HAP-1 (cell line): ENCODE data around the gene HOXA6.

ENCODE experiments used
- DNase-seq, 2 experiments: peaks; one replicate each; pipeline ENCODE4 v3.0.0-alpha.2; 2016 to 2020; ENCODE audit warnings: low spot score in 2 of 2
- H3K27me3 ChIP-seq: fragments of 250-450 bp; sonication (Bioruptor Pico); 2 replicates; pipeline ENCODE4 v1.5.1; 2020; ENCODE audit warnings: low read depth, mild to moderate bottlenecking, moderate library complexity
- H3K36me3 ChIP-seq: fragments of 250-450 bp; sonication (Bioruptor Pico); replicated peaks from 2 replicates; pipeline ENCODE4 v1.5.1; 2020; ENCODE audit warnings: mild to moderate bottlenecking
- H3K4me1 ChIP-seq: fragments of 250-450 bp; sonication (Bioruptor Pico); 2 replicates; pipeline ENCODE4 v1.5.1; 2020; ENCODE audit warnings: mild to moderate bottlenecking
- H3K4me3 ChIP-seq: fragments of 250-450 bp; sonication (Bioruptor Pico); 2 replicates; pipeline ENCODE4 v1.5.1; 2020; ENCODE audit warnings: mild to moderate bottlenecking, moderate library complexity
- H3K9me3 ChIP-seq: fragments of 250-450 bp; sonication (Bioruptor Pico); 2 replicates; pipeline ENCODE4 v1.5.1; 2020; ENCODE audit warnings: mild to moderate bottlenecking, moderate library complexity
- in situ Hi-C: fragments of 300-500 bp; cut with MboI; formaldehyde crosslinking; loops from 3 replicates; pipeline ENCODE4 v1.14.3; 2020; ENCODE audit warnings: low sequenced_read_pairs, inconsistent platforms, mixed read lengths

Gene HOXA6

DNA sequence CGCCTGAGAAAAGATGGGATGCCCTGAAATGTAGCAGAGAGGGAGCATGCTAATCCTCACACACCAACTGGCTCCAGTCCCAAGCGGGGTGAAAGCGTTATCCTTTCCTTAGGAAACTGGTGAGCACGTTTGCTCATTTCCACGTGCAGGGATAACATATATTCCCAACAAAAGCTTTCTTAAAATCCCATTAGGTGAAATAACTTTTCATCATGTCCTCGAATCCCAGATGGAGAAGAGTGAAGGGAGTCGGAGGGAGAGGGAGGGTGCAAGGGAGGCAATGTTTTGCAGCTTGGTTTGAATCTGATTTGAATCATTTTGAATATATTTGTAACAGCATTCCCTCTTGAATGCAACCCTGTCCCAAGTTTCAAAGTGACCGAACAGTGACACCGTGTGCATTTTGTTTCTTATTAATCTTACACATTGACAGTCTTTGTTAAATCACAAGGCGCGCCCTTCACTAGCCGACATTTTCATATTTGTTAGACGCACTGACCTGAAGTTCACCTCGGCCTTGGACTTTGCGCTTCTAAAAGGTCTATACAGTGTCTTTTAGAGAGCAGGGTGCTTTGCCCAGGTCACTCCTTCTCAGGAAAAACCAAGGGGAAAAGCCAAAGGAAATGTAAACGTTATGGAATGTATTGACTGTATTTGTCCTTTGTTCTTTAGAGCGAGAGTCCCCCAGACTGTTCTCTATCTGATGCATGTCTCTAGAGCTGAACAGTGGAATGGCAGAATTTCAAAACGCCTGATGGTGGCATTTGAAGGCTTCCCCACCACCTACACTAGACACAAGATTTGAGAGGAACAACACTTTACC lies 14.0 kb downstream of the HOXA6 start:
- Histone ChIP-seq H3K27me3 (no peaks in the 10 kb centered on the region), H3K4me1 (0 out of 2 replicates have a peak, but pooled peaks cover 2% of the 10 kb centered on the region), H3K36me3 (peaks cover 26% of the 10 kb centered on the region), H3K4me3 (no peak overlapping the region), H3K9me3 (no peaks in the 10 kb centered on the region)
- no peak for DNase-seq
- in situ Hi-C loops: no loop called here

DNA sequence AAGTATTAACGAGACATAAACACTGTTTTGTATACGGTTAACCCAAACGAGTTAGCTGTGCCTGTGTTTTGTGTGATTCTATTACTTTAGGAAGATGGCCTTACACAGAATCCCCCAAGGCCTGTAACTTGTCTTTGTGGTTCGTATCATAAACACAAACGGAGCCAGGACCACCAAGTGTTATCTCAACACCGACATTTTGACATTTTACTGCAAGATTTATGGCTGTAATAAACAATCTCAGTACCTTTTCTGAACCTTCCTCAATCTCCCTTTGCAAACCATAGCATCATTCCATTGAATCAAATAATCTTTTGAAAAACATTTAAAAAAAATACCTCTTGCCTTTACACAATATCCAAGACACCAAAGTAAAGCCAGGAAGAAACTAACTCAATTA lies 14.6 kb downstream of the HOXA6 start:
- H3K27me3 ChIP-seq: no peaks in the 10 kb centered on the region
- no peak for DNase-seq
- peaks cover 3% of the 10 kb centered on the region; the same call in 1 of the 2 replicates for H3K4me1 ChIP-seq
- H3K36me3 ChIP-seq: peaks cover 22% of the 10 kb centered on the region
- H3K4me3 ChIP-seq: no peak overlapping the region
- in situ Hi-C loops: no loop called here
- no peaks in the 10 kb centered on the region for H3K9me3 ChIP-seq

DNA sequence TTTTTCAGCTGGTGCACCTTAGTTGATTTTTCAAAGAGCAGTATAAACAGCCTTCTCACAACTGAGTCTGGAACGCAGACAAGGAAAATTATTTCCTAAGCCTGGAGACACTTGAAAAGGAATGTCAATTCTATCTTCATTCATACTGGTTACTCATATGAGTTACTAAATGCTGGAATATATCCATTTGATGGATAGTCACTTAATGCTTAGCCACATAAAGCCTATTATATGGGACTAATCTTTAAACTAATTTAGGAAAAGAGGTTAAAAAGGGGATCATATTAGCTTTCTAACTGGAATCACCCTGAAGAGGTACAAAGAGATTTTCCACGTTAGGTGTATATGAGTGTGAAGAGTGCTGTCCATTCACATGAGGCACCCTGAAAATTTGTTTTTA lies 15.4 kb downstream of the HOXA6 start:
- Histone ChIP-seq H3K4me3 (no peak overlapping the region), H3K27me3 (no peaks in the 10 kb centered on the region), H3K36me3 (peaks cover 14% of the 10 kb centered on the region; the same call in 1 of the 2 replicates), H3K9me3 (no peaks in the 10 kb centered on the region), H3K4me1 (peaks cover 9% of the 10 kb centered on the region)
- no peak for DNase-seq
- in situ Hi-C loops: no loop called here

DNA sequence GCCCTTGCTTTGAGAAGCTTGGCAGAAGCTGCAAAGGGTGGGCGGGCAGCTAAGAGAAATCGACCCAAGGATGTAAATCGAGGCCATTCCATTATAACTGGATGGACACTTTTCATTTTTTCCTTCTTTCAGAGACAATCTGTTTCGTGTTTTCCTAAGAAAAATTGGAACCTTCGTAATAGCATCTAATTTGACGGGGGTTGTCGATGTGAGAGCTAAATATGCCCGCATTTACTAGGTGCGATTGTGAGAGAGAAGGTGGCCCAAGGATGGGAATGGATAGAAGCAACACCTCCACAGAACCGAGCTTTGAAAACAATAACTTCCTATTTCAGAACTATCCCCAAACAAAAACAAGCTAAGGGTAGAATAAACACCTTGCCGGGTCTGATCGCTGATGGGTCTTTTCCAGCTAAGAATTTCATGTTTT lies 16.2 kb downstream of the HOXA6 start:
- no peak overlapping the region for H3K4me3 ChIP-seq
- in situ Hi-C loops: no loop called here
- DNase-seq: no peak

DNA sequence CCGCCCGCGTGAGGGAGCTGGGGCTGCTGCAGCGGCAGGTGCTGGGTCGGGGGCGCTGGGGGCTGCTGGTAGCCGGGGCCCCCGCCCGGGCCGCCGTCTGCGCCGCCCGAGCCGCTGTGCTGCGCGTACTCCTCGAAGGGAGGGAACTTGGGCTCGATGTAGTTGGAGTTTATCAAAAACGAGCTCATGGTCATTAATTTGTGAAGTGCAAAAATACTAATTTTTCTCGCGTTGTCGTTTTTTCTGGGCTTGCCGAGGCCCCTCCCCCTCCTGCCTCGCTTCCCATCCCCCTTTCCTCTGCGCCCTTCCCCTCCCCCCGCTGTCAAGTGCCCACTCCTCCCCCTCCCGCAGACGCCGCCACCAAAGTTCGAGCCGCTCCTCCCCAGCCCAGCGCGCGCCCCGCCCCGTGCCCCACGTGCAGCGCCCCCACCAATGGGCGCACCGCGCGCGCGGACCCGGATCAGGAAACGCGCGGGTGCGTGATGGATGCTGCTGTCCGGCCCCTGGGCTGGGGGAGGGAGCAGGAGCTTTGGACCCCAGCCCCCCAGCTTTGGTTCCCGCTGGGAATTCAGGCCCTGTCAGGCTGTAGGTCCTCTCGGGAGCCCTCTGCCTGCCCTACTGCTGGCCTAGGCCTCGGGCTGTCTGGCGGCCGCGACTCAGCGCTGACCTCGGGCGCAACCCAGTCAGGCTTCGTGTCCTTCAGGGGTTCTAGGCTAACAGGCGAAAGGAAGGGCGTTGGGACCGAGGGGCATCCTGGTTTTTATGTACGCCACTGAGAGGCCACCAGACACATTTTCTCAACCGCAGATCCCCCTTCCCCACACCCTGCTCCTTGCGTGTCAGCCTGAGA lies 16.8 kb downstream of the HOXA6 start, which contains the start of gene HOXA4:
HOXA4 (minus strand) TSS at position 218 of the 850 bp plus-strand sequence; CDS start at position 194, 24 bp downstream.
- Histone ChIP-seq H3K9me3 (no peaks in the 10 kb centered on the region), H3K4me1 (peaks cover 17% of the 10 kb centered on the region), H3K36me3 (peaks cover 14% of the 10 kb centered on the region; the same call in 1 of the 2 replicates), H3K4me3 (no peak within 1 kb of the TSS), H3K27me3 (no peaks in the 10 kb centered on the region)
- in situ Hi-C loops: no loop called here
- no peak for DNase-seq

More for the DNA sequence above, 16.2 kb downstream of the HOXA6 start:
- Histone ChIP-seq H3K27me3 (no peaks in the 10 kb centered on the region), H3K36me3 (peaks cover 14% of the 10 kb centered on the region; the same call in 1 of the 2 replicates), H3K9me3 (no peaks in the 10 kb centered on the region), H3K4me1 (peaks cover 17% of the 10 kb centered on the region)

DNA sequence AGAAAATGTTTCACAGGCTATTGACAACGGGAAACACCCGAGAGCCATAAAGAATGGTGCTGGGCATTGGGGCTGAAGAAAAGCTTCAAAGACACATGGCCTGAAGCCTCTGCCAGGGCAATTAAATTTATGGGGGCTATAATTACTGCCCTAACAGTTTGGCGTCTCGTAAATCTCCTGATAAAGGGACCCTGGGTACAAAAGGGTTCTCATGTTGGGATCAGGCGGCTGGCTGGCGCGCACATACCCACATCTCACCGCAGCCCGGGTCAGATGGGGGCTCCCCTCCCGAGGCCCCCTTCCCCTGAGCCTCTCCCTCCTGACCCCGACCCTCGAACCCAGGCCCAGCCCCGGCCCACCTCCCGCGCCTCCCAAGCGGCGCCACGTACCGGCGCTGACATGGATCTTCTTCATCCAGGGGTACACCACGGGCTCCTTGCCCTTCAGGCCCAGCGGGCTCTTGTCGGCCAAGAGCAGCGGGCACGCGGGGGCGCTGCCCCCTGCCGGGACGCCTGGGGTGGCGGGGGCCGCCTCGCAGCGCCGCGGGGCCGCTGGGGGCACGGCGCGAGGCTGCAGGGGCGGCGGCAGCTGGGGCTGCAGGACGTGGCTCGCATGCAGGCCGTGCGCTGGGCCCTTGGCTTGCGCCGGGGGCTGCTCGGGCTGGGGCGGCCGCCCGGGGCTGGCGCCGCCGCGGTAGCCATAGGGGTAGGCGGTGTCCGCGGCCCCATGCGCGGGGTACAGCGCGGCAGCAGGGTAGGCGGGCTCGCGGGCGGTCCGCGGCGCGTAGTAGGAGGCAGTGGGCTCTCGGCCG lies 17.6 kb downstream of the HOXA6 start:
- H3K27me3 ChIP-seq: no peaks in the 10 kb centered on the region
- H3K4me1 ChIP-seq: peaks cover 17% of the 10 kb centered on the region
- H3K4me3 ChIP-seq: no peak overlapping the region
- in situ Hi-C loops: no loop called here
- H3K36me3 ChIP-seq: peaks cover 14% of the 10 kb centered on the region; the same call in 1 of the 2 replicates
- no peak for DNase-seq
- H3K9me3 ChIP-seq: no peaks in the 10 kb centered on the region

DNA sequence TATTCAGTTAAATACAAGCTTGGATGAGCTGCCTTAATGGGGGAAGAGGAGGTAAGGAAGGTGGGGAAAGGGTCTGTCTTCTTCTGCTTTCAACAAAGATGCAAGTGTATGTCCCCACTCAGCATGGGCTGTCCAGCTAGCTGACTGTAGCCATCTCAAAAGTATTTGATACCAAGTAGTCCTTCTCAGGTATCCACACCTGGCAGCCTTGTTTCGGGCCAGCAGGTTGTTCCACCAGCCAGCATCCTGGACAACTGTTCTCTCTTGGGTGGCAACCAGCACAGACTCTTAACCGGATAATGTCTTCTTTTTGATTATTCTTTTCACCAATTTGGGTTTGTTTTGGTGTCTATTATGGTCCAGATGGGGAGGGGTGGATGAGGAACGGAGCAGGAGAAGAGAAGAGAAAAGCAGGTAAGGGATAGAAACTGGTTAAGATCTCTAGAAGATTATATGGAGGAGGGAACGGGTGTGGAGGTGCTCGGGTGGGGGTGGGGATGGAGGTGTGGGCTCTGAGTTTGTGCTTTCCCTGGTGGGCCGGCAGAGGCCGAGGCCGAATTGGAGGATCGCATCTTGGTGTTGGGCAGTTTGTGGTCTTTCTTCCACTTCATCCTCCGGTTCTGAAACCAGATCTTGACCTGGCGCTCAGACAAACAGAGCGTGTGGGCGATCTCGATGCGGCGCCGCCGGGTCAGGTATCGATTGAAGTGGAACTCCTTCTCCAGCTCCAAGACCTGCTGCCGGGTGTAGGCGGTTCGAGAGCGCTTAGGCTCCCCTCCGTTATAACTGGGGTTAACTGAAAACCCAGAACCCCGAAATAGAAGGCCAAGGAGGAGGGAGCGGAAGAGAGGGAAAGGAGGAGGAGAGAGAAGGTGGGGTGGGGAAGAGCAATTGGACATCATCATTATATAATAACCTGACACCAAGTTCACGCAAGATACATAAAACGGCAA lies 18.5 kb downstream of the HOXA6 start:
- Histone ChIP-seq H3K4me1 (peaks cover 17% of the 10 kb centered on the region), H3K27me3 (no peaks in the 10 kb centered on the region), H3K4me3 (no peak overlapping the region), H3K36me3 (peaks cover 14% of the 10 kb centered on the region; the same call in 1 of the 2 replicates), H3K9me3 (no peaks in the 10 kb centered on the region)
- no peak for DNase-seq
- in situ Hi-C loops: no loop called here

DNA sequence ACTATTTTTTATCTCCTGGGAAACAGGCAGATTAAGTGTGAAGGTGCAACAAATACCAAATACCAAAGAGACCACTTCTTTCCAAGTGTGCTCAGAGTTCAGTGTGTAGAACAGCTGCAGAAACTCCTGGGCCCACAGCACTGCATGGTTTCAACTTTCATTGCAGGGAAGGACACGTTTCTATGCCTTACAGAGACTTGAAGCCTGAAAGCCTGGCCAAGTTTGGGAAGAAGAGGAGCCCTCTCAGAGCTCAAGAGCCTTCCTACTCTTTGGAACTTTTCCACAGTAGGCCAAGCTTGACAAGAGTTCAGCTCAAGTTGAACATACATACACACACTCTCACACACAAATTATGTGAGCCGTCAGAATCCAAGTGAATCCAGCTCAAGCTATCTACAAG lies 19.5 kb downstream of the HOXA6 start:
- peaks cover 17% of the 10 kb centered on the region for H3K4me1 ChIP-seq
- H3K36me3 ChIP-seq: peaks cover 14% of the 10 kb centered on the region; the same call in 1 of the 2 replicates
- in situ Hi-C loops: no loop called here
- no peak for DNase-seq
- H3K9me3 ChIP-seq: no peaks in the 10 kb centered on the region
- H3K4me3 ChIP-seq: no peak overlapping the region
- H3K27me3 ChIP-seq: no peaks in the 10 kb centered on the region

DNA sequence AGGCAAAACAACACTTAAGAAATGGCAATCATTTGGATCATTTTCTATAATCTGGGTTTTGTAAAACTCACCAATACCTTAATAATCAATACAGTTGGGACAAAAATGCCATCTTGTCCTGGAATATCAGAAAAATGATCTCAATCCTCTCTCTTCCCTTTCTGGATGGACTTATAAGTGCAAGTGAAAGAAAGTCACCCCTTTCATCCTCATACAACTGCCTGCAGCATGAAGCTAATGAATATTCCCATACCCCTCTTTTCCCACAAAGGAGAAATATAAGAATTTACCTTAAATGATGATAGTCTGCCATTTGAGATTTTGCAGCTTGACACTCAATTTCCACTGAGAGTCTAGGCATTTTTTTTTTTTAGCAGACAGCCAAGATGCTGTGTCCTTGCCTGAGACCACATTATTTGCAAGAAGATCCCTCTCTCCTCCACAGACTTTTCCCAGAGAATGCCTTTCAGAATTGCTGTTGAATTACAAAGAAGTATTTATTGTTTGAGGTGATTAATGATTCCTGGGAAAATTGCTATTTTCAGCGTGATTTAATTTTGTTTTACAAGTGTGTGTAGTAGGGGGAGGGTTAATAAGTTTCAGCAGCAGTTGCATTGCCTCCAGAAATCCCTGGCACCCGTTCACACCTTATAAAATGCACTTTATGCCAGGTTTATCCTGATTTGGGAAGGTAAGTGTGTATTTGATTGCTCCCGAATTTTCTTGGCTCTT lies 20.8 kb downstream of the HOXA6 start:
- peak in 1 of 2 experiments; percentile 69 for DNase-seq
- in situ Hi-C loops: no loop called here
- H3K36me3 ChIP-seq: peaks cover 14% of the 10 kb centered on the region; the same call in 1 of the 2 replicates
- H3K9me3 ChIP-seq: no peaks in the 10 kb centered on the region
- H3K4me3 ChIP-seq: no peak overlapping the region
- H3K4me1 ChIP-seq: peaks cover 17% of the 10 kb centered on the region
- no peaks in the 10 kb centered on the region for H3K27me3 ChIP-seq

DNA sequence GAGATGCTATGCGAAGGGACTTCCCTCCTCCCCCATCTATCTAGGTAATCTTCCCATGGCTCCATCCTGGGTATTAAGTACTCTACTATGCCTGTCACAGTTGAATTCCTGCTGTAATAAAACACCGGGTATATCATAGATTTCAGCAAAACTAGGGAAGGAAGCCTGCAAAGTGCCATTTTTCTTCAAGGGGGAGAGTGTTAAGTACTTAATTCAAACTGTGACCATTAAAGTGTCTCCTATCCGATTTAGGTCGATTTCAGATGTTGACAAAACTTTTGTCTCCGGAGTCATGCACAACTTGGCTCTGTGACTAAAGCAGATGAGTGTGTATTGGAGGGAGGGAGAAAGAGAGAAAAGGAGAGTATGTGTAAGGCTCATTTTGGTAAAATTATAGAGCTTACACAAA lies 21.6 kb downstream of the HOXA6 start:
- Histone ChIP-seq H3K4me1 (peaks cover 17% of the 10 kb centered on the region), H3K4me3 (no peak overlapping the region), H3K9me3 (no peaks in the 10 kb centered on the region), H3K27me3 (no peaks in the 10 kb centered on the region), H3K36me3 (peaks cover 11% of the 10 kb centered on the region; the same call in 1 of the 2 replicates)
- no peak for DNase-seq
- in situ Hi-C loops: no loop called here

DNA sequence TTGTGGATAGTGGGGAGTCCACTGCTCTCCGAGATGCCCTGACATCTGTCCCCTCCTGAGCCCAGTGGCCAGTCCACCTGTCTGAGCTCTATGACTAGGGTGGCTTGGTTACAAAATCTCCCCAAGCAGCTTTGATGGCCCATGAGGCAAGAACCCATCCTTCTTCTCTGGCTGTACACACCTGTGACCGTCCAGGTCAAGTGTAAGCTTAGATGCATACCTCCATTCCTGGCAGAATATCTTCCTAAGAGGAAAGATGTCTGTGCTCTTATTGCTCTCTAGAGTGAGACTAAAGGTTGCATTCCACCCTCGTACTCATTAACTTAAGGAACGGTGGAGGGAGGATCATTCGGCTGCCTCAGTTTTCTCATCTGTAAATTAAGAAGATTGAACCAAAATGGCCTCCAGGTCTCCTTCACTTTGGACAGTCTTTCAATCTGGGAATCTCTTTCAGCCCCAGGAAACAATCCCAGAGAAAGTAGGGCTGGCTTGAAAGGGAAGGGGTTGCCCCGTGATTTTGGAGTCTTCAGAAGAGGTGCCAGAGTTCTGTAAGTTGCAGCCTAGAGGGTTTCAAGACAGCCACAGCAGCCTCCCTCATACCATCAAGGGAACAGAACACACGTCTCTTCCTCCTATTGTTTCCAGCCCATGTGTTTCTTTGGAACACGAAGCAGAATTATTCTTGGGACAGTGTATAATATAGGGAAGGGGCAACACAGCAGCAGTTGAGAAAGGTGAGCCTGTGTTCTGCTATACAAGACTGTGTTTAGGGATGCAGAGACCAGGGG lies 22.5 kb downstream of the HOXA6 start:
- peaks cover 11% of the 10 kb centered on the region; the same call in 1 of the 2 replicates for H3K36me3 ChIP-seq
- peaks cover 17% of the 10 kb centered on the region for H3K4me1 ChIP-seq
- H3K27me3 ChIP-seq: no peaks in the 10 kb centered on the region
- no peak overlapping the region for H3K4me3 ChIP-seq
- in situ Hi-C loops: no loop called here
- no peaks in the 10 kb centered on the region for H3K9me3 ChIP-seq
- no peak for DNase-seq
